Hepatic stellate cell (primary cell): ENCODE results near the gene TIMP2.
A peak's percentile ranks its signal among the peaks of the same experiment; 100 is the strongest.
"Not testable (repeated sequence)": the region's sequence is repeated elsewhere in the genome, so short reads cannot be mapped to it uniquely, and the experiment has no call there.

Source experiments
- DNase-seq: peaks from one replicate; pipeline ENCODE4 v3.0.0; 2011; ENCODE audit warnings: low spot score

TIMP2 gene

GRCh38 chr17:78954684-78955083 lies 29.5 kb upstream of the TIMP2 start:
- DNase-seq: no peak

DNA sequence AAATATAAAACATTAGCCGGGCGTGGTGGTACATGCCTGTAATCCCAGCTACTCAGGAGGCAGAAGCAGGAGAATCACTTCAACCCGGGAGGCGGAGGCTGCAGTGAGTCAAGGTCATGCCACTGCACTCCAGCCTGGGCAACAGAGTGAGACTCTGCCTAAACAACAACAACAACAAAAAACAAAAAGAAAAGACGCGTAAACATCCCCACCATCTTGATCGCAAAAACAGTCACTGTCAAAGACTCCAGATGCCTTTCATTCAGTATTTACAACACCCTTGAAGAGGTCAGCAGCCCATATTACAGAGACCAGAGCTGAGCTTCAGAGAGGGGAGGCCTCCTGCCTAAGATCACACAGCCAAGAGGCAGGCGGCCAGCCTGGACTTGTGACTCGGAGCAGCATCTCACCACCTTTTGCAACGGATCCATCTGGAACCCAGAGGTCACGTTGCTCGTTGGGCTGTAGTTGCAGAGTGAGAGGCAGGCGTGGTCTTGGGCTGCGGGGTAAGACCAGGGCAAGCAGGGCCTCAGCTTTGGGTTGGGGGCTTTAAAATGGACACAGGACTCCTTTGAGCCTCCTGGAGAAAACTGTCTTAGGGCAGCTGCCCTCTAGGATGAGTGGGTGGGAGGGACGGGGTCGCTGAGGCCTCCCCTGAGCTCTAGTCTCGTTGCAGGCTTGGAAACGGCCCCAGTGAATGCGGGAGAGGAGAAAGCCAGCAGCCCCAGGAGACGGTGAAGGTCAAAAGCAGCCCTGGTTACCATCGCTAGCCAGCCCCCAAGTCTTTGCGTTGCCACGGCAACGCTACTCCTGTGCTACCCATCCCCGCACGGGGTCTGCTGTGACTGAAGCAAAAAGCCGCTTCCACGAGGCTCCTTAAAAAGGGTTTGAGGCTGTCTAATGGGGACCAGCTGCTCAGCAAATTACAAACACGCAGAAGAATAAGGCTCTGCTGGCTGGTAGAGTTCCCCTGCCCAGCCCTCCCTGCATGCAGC lies 28.5 kb upstream of the TIMP2 start:
- DNase-seq: no peak

DNA sequence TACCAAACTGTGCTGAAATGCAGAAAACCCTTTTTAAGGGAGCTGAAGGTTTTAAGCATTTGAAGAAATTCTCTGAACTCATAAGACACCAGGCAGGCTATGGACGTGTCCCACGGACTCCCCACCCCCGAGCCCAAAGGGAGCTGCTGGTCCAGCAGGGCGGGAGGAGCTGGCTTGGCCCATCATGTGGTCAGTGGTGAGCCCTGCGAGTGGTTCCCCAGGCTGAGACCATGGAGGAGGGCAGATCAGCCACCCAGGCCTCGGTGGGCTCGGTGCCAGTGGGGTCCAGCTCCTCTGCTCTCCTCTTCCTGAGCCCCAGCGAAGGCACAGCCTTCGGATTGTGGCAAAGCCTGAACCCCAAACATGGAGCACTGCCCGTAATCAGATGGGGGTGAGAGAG lies 27.5 kb upstream of the TIMP2 start:
- no peak for DNase-seq

- DNase-seq: no peak
These were observed 26.9 kb upstream of the TIMP2 start for GRCh38 chr17:78951967-78952551.

DNA sequence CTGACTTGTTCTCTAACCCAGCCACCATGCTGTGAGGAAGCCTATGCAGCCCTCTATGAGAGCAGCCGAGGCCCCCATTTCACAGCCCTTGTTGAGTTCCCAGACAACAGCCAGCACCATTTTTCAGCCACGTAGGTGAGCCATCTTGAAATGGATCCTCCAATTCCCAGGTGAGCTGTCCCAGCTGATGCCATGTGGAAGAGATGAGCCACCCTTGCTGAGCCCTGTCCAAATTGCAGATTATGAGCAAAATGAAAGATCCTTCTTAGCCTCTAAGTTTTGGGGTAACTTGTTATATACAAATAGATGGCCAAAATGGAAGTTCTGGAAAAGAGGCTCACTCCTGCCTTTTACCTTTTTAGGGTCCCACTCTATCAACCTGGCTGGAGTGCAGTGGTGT lies 25.7 kb upstream of the TIMP2 start:
- no peak for DNase-seq

DNA sequence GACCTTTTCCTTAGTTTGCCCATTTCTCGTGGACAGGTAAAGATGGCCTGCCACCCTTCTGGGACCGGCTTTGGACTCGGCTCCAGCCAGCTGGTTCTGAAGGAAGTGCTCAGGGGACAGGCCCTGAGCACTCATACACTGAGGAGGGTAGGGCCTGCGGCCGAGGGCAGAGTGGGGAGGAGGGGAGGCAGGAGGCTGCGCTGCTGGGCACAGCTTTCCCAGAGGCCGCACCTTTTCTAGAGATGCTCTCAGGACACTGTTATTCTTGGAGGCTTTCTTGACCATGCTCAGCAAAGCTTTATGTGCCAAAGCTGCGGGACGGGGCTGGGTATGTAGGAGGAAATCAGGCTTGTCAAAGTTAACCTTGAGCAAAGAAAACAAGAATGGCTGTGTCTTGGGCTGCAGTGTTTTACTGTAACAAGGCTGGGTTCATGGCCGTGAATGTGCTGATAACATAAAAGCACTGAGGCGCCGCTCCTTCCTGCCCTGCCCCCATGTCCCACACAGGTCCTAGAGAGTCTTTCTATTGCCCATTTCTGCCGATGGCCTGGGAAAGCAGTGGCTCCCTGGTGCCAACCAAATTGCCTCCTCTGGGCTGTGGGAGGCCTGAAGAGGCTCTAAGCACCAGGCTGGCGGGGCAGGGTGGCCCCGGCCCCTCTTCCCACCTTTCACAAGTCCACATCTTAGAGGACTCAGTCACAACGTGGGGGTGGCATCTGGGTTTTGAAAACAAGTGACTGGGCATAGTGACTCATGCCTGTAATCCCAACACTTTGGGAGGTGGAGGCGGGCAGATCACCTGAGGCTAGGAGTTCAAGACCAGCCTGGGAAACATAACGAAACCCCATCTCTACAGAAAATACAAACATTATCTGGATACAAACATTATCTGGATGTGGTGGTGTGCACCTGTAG lies 22.3 kb upstream of the TIMP2 start:
- DNase-seq: no peak

DNA sequence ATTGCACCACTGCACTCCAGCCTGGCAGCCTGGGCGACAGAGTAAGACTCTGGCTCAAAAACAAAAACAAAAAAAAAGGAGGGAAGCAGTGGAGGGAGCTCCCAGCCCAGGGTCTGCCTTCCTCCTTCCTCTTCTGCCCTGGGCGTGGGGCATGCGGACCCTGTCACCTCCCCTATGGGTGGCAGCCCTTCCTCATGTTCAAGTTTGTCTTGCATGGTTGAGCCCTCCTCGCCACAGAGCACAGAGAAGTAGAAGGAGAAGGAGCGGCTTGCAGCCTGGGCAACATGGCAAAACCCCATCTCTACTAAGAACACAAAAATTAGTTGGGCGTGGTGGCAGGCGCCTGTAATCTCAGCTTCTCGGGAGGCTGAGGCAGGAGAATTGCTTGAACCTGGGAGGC lies 21.4 kb upstream of the TIMP2 start:
- DNase-seq: no peak

- no peak for DNase-seq
These were observed 20.9 kb upstream of the TIMP2 start for GRCh38 chr17:78946131-78946530.

GRCh38 chr17:78945455-78945854 lies 20.3 kb upstream of the TIMP2 start:
- DNase-seq: not testable (repeated sequence)

DNA sequence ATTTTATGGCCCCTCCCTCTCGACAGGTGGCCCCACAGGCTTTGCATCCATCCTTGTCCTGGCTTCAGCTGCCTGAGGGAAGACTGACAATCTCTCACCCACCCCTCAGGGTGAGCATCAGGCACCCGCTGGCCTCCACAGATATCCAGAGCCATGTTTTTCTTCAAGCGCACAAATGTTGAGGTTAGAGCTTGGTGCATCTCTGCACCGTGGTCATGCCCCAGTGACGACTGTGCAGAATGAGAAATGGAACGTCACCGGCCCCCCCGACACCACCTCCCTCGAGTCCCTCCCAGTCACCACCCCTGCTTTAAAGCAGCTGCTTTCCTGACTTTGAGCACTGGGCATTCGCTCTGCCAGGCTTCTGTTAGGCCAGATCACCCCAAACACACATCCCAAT lies 19.8 kb upstream of the TIMP2 start:
- DNase-seq: no peak

DNA sequence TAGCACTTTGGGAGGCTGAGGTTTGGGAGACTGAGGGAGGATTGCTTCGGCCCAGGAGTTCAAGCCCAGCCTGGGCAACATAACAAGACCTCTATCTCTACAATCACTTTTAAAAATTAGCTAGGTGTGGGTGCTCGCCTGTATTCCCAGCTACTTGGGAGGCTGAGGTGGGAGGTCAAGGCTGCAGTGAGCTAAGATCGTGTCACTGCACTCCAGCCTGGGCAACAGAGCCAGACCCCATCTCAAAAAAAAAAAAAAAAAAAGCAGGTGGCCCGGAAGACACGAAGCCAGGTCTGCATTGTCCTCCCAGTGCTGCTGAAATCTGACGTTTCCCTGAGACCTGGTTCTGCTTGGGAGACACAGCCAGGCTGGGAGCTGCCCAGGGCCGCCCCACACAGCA lies 18.8 kb upstream of the TIMP2 start:
- no peak for DNase-seq

GRCh38 chr17:78940708-78941107 lies 15.5 kb upstream of the TIMP2 start:
- DNase-seq: no peak

DNA sequence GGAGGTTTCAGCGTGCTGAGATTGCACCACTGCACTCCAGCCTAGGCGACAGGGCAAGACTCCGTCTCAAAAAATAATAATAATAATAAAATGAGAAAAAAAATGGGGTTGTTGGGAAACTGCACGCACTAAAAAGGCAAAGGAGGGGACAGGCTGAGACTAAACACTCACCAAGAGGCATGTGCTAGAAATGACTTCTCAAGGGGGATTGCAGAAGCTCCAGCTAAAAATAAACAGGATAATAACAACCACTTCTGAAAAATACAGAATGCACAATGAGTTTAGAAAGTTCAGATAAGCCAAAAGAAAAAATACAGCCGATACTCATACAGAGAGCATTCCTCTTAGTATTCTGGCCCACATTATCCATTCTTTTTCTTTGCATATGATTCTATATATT lies 15.1 kb upstream of the TIMP2 start:
- DNase-seq: no peak

DNA sequence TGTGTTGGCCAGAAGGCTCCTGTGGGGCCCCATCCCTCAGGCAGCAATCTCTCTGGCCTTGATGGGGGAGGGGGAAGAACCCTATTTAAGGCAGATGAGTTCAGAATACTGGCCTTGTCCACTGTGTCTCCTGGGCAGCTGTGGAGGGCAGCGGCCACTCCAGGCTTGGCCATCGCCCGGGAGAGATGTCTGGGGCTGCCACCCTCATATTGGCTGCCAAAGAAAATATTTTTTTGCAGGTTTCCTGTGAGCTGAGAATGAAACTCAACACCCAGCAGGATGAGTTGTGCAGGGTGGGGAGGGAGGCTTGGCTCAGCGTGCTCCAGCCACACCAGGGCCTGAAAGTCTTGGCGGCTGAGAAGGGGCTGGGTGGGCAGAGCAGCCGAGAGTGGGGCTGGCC lies 14.4 kb upstream of the TIMP2 start:
- DNase-seq: no peak

DNA sequence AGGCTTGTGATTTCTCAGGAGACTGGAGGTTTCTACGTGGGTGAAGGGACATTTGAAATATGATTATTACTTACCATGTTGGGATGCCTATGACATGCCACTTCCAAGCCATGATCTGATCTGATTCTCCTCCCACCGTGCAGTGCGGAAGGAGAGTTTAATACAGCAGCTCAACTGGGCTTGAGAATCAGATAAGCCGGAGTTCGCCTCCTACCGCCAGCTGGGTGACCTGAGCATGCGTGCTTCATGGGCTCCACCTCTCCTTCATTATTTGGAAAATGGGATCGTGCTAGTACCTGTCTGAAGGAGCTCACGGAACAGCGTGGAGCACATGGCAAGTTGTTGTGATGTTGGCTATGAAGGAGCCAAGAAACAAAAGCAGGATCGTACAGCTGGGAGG lies 12.4 kb upstream of the TIMP2 start:
- no peak for DNase-seq

- DNase-seq: peak; percentile 96
These were observed 10.5 kb upstream of the TIMP2 start for GRCh38 chr17:78935419-78936323.

GRCh38 chr17:78934681-78935418 lies 9.7 kb upstream of the TIMP2 start:
- DNase-seq: no peak

- DNase-seq: peak; percentile 96
These were observed 8.9 kb upstream of the TIMP2 start for GRCh38 chr17:78933959-78934568.

- peak; percentile 98 for DNase-seq
These were observed 8.1 kb upstream of the TIMP2 start for GRCh38 chr17:78933025-78933958.
